Retinal pigment epithelial cell (primary cell): ENCODE measurements around the gene IPPK.
"Not testable (repeated sequence)": the region's sequence is repeated elsewhere in the genome, so short reads cannot be mapped to it uniquely, and the experiment has no call there.

ENCODE experiments used
- DNase-seq: peaks from one replicate; pipeline ENCODE4 v3.0.0-alpha.2; 2010; ENCODE audit warnings: low read depth
- H3K4me3 ChIP-seq: 2 replicates; pipeline ENCODE4 v1.5.1; 2011; ENCODE audit warnings: mild to moderate bottlenecking, low read length, control low read depth, moderate library complexity
- CTCF ChIP-seq: conservative IDR thresholded peaks from 2 replicates; pipeline ENCODE4 v1.5.1; 2011; ENCODE audit warnings: low read depth, low read length, control low read depth, inconsistent platforms

The IPPK gene

DNA sequence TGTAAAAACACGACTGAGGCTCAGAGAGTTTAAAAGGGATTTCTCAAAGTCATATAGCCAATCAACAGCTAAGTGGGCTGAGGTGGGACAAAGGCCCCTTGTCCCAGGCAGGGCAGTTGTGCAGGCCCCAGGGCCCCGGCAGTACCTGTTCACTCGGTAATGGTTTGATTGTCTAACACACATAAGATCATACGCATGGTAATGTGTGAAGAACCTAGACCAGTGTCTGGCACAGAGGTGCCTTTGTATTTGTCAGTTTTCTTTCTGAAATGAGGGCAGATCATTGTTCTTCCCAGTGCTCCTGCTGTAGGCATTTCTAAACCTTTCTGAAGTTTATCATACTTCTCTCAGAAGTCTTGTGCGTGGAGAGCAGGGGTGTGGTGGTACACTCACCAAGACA is 66.8 kb downstream of the IPPK start:
- DNase-seq: no peak
- TF ChIP-seq CTCF: no peak
- no peak overlapping the region for H3K4me3 ChIP-seq

DNA sequence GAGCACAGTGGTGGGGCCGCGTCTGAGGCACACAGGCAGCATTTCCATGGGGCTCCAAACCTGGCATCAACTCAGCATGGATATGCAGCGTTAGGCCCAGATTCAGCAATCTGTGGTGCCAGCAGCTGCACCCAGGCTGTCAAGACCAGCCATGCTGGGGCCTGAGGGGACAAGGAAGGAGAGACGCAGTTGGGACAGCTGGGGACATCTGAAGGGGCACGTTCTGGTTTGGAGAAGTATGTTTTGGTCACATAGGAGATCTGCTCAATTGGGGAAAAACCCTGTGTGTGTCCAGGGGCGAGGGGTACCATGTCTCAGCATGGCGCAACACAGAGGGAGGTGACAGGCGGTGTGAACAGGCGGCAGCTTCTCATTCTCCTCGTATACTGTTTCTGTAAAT is 67.5 kb downstream of the IPPK start:
- no peak overlapping the region for H3K4me3 ChIP-seq
- DNase-seq: no peak
- no peak for TF ChIP-seq CTCF

GRCh38 chr9:92601451-92601850 is 68.5 kb downstream of the IPPK start:
- no peak for TF ChIP-seq CTCF
- H3K4me3 ChIP-seq: no peak overlapping the region
- no peak for DNase-seq

GRCh38 chr9:92600462-92601261 is 69.3 kb downstream of the IPPK start:
- TF ChIP-seq CTCF: no peak
- no peak overlapping the region for H3K4me3 ChIP-seq
- no peak for DNase-seq

- no peak for DNase-seq
- H3K4me3 ChIP-seq: no peak overlapping the region
- TF ChIP-seq CTCF: no peak
Measured at GRCh38 chr9:92599938-92600461, 69.9 kb downstream of the IPPK start.

GRCh38 chr9:92598382-92598781 is 71.5 kb downstream of the IPPK start:
- no peak for DNase-seq
- TF ChIP-seq CTCF: no peak
- no peak overlapping the region for H3K4me3 ChIP-seq

DNA sequence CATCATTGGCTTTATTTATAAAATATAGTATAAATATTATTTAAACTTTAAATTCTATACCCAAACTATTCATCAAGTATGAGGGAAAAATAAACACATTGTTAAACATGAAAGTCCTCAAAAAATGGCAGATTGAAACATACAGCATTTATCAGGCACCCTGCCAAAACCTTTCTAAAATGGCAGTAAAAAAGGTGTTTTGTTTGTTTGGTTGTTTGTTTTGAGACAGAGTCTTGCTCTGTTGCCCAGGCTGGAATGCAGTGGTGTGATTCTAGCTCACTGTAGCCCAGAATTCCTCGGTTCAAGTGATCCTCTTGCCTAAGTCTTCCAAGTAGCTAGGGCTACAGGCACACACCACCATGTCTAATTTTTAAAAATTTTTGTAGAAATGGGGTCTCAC is 74.0 kb downstream of the IPPK start:
- no peak overlapping the region for H3K4me3 ChIP-seq
- no peak for DNase-seq
- no peak for TF ChIP-seq CTCF

GRCh38 chr9:92595075-92595474 is 74.9 kb downstream of the IPPK start:
- H3K4me3 ChIP-seq, DNase-seq: not testable (repeated sequence)
